Heart left ventricle (tissue), 13 donors: Measurements from ENCODE around the gene SASH3.

Source experiments
- CTCF ChIP-seq, 12 donors: fragments of 200-600 bp; sonication (generic) in 4 of 12; IDR thresholded peaks; one replicate each; pipeline versions ENCODE4 v1.5.0 to v1.8.0; 2018 to 2022; ENCODE audit warnings: antibody characterized with exemption in 12 of 12, mild to moderate bottlenecking in 5 of 12
- POLR2A ChIP-seq, 2 donors: fragments of 450-650 bp; IDR thresholded peaks; one replicate each; pipeline ENCODE4 v1.6.1; 2017; ENCODE audit warnings: antibody characterized with exemption in 2 of 2, mild to moderate bottlenecking in 2 of 2, moderate library complexity in 2 of 2
- donor health status: ischemic (EF 13 %, LVEDD 7.1; RV severe dilation, severe dysfunction).
- donor health status: DM: no; HTN: yes; CAD: no.
- donor health status: DM: no; HTN: no; CAD: no.
- donor health status: ischemic (EF 25% LVEDD 6.9; RV normal size, moderate dysfunction).
- donor health status: ischemic (EF 25% LVEDD 5.7; RV mildly dilated, moderate dysfunction).
- donor health status: ischemic (EF 35%, LVEDD 5.7; RV mildly dilated, moderate dysfunction).
- donor health status: nonischemic (EF 11% LVEDD 7.7; RV severe dilation, severe dysfunction).
- donor health status: DM: yes; HTN: yes; CAD: no.
- donor health status: PGD.
- donor health status: ischemic (EF 29% LVEDD 5.4; RV normal size, mild dysfunction).
- donor health status: nonischemic (EF 23%, LVEDD 6.1; RV moderate dilation, normal function).

GRCh38 chrX:129768186-129768585 lies 11.6 kb upstream of the SASH3 start:
- TF ChIP-seq CTCF (IDR thresholded peaks at IDR 0.05) (no peak), POLR2A (IDR thresholded peaks at IDR 0.05) (no peak)
